Trophoblast cell (in vitro differentiated cells and primary cell): ENCODE results near the gene B3GALT5.

ENCODE experiments used
- DNase-seq, 2 donors: peaks; one replicate each; pipeline ENCODE4 v3.0.0-alpha.2; 2016
- H2AFZ ChIP-seq: 2 replicates; pipeline ENCODE4 v1.6.1; 2013; ENCODE audit warnings: low read length, moderate library complexity, mild to moderate bottlenecking; ENCODE audit not compliant: insufficient read depth, poor library complexity
- H2AK5ac ChIP-seq: 2 replicates; pipeline ENCODE4 v1.6.1; 2013; ENCODE audit warnings: mild to moderate bottlenecking, low read length
- H2BK120ac ChIP-seq: 2 replicates; pipeline ENCODE4 v1.6.1; 2013; ENCODE audit warnings: low read length, mild to moderate bottlenecking, moderate library complexity; ENCODE audit not compliant: insufficient read depth, poor library complexity
- H2BK12ac ChIP-seq: 2 replicates; pipeline ENCODE4 v1.6.1; 2013; ENCODE audit warnings: mild to moderate bottlenecking, low read length, moderate library complexity
- H2BK5ac ChIP-seq: 2 replicates; pipeline ENCODE4 v1.6.1; 2013; ENCODE audit warnings: low read length, low read depth, moderate library complexity, mild to moderate bottlenecking; ENCODE audit not compliant: poor library complexity
- H3K14ac ChIP-seq: 2 replicates; pipeline ENCODE4 v1.6.1; 2013; ENCODE audit warnings: mild to moderate bottlenecking, low read length
- H3K18ac ChIP-seq: 2 replicates; pipeline ENCODE4 v1.6.1; 2013; ENCODE audit warnings: mild to moderate bottlenecking, low read length
- H3K23ac ChIP-seq: 2 replicates; pipeline ENCODE4 v1.6.1; 2013; ENCODE audit warnings: low read length
- H3K27ac ChIP-seq: 2 replicates; pipeline ENCODE4 v1.5.1; 2013; ENCODE audit warnings: low read depth, mild to moderate bottlenecking, inconsistent platforms, low read length, moderate library complexity
- H3K27me3 ChIP-seq: 2 replicates; pipeline ENCODE4 v1.6.1; 2013; ENCODE audit warnings: inconsistent platforms, mild to moderate bottlenecking, low read length, moderate library complexity; ENCODE audit not compliant: insufficient read depth
- H3K36me3 ChIP-seq, 2 experiments: 1 replicate in 1 of 2; 2 replicates in 1 of 2; pipeline ENCODE4 v1.6.1; 2013; ENCODE audit warnings: low read length in 2 of 2, mild to moderate bottlenecking in 2 of 2, moderate library complexity in 1 of 2; ENCODE audit not compliant: insufficient read depth in 2 of 2, control insufficient read depth in 1 of 2
- H3K4ac ChIP-seq: 2 replicates; pipeline ENCODE4 v1.6.1; 2013; ENCODE audit warnings: low read depth, mild to moderate bottlenecking, low read length, moderate library complexity
- H3K4me1 ChIP-seq, 2 experiments: 1 replicate in 1 of 2; 2 replicates in 1 of 2; pipeline ENCODE4 v1.6.1; 2013; ENCODE audit warnings: low read length in 2 of 2, mild to moderate bottlenecking in 2 of 2, moderate library complexity in 1 of 2; ENCODE audit not compliant: insufficient read depth in 2 of 2, control insufficient read depth in 1 of 2
- H3K4me2 ChIP-seq: 2 replicates; pipeline ENCODE4 v1.6.1; 2013; ENCODE audit warnings: inconsistent platforms, mild to moderate bottlenecking, low read length, moderate library complexity
- H3K4me3 ChIP-seq: 2 replicates; pipeline ENCODE4 v1.5.1; 2013; ENCODE audit warnings: mild to moderate bottlenecking, low read depth, low read length, inconsistent platforms
- H3K79me1 ChIP-seq: one replicate; pipeline ENCODE4 v1.6.1; 2013; ENCODE audit warnings: low read length
- H3K79me2 ChIP-seq: 2 replicates; pipeline ENCODE4 v1.6.1; 2013; ENCODE audit warnings: low read length, mild to moderate bottlenecking; ENCODE audit not compliant: control insufficient read depth, insufficient read depth, poor library complexity
- H3K9ac ChIP-seq: 2 replicates; pipeline ENCODE4 v1.6.1; 2013; ENCODE audit warnings: mild to moderate bottlenecking, low read length
- H3K9me3 ChIP-seq: 2 replicates; pipeline ENCODE4 v1.6.1; 2013; ENCODE audit warnings: low read depth, mild to moderate bottlenecking, control low read depth, inconsistent platforms, low read length; ENCODE audit not compliant: insufficient read depth
- H4K12ac ChIP-seq: 2 replicates; pipeline ENCODE4 v1.6.1; 2013; ENCODE audit warnings: low read depth, mild to moderate bottlenecking, low read length, moderate library complexity
- H4K8ac ChIP-seq: 2 replicates; pipeline ENCODE4 v1.6.1; 2013; ENCODE audit warnings: low read depth, mild to moderate bottlenecking, low read length, moderate library complexity
- H4K91ac ChIP-seq: one replicate; pipeline ENCODE4 v1.6.1; 2013; ENCODE audit warnings: low read depth, mild to moderate bottlenecking, low read length, moderate library complexity
- whole genome bisulfite sequencing: extraction: QIAGEN DNeasy Blood & Tissue Kit; methylation state at CpG from one replicate; pipeline ENCODE4 v1.1.7; 2013; ENCODE audit warnings: missing lambda C conversion rate; ENCODE audit not compliant: insufficient read length, insufficient coverage; ENCODE audit errors: extremely low coverage; 5-methylcytosine and 5-hydroxymethylcytosine counted together

B3GALT5 gene

GRCh38 chr21:39669485-39669884 lies 56.7 kb downstream of the B3GALT5 start:
- peak overlapping the region; percentile 7 for H3K4me2 ChIP-seq
- WGBS, result no CpG with 5 or more reads among the region's 9 CpGs
- H3K4me1 ChIP-seq, result peaks cover 11 to 18% of the 10 kb centered on the region in 2 experiments
- peaks cover 2% of the 10 kb centered on the region in 2 experiments for H3K36me3 ChIP-seq
- peaks cover 7% of the 10 kb centered on the region for H3K79me1 ChIP-seq
- DNase-seq, result no peak
- no peak overlapping the region for H3K9ac ChIP-seq
- H3K14ac ChIP-seq, result no peak overlapping the region
- H3K4me3 ChIP-seq, result no peak overlapping the region
- H4K8ac ChIP-seq, result no peak overlapping the region
- no peak overlapping the region for H4K12ac ChIP-seq
- H3K9me3 ChIP-seq, result peaks cover 3% of the 10 kb centered on the region
- H3K27ac ChIP-seq, result no peak overlapping the region
- H2AK5ac ChIP-seq, result no peak overlapping the region
- no peaks in the 10 kb centered on the region for H3K79me2 ChIP-seq
- H3K4ac ChIP-seq, result no peak overlapping the region
- H2BK5ac ChIP-seq, result no peak overlapping the region
- H3K27me3 ChIP-seq, result no peaks in the 10 kb centered on the region
- H3K23ac ChIP-seq, result no peak overlapping the region
- no peak overlapping the region for H2AFZ ChIP-seq
- no peak overlapping the region for H3K18ac ChIP-seq
- peak overlapping the region; percentile 34 for H4K91ac ChIP-seq
- H2BK12ac ChIP-seq, result peak overlapping the region; percentile 21
- no peak overlapping the region for H2BK120ac ChIP-seq

- Histone ChIP-seq H2AFZ (no peak overlapping the region), H3K79me2 (no peaks in the 10 kb centered on the region), H2BK5ac (no peak overlapping the region), H3K4me3 (no peak overlapping the region), H3K79me1 (peaks cover 10% of the 10 kb centered on the region), H3K23ac (no peak overlapping the region), H3K4me1 (peaks cover 17 to 24% of the 10 kb centered on the region in 2 experiments), H3K9ac (no peak overlapping the region), H3K4me2 (peak overlapping the region; percentile 7), H4K12ac (no peak overlapping the region), H2BK12ac (peak overlapping the region; percentile 76), H3K27me3 (no peaks in the 10 kb centered on the region), H3K27ac (peak overlapping the region; percentile 35), H4K91ac (peak overlapping the region; percentile 74), H3K9me3 (peaks cover 3% of the 10 kb centered on the region), H3K4ac (no peak overlapping the region), H3K14ac (no peak overlapping the region), H4K8ac (peak overlapping the region; percentile 28), H3K18ac (no peak overlapping the region), H2AK5ac (no peak overlapping the region), H3K36me3 (peaks cover 0 to 2% of the 10 kb centered on the region in 2 experiments), H2BK120ac (no peak overlapping the region)
- WGBS, result no CpG with 5 or more reads among the region's 8 CpGs
- DNase-seq, result no peak
Observed at GRCh38 chr21:39669976-39670661, 57.4 kb downstream of the B3GALT5 start.

GRCh38 chr21:39670701-39671100 lies 58.0 kb downstream of the B3GALT5 start:
- no CpG with 5 or more reads among the region's 2 CpGs for WGBS
- DNase-seq, result no peak

GRCh38 chr21:39671986-39672385 lies 59.2 kb downstream of the B3GALT5 start:
- Histone ChIP-seq H2BK5ac (no peak overlapping the region), H3K9ac (no peak overlapping the region), H3K79me2 (no peaks in the 10 kb centered on the region), H2AK5ac (no peak overlapping the region), H2BK120ac (no peak overlapping the region), H3K4me1 (peaks cover 25 to 32% of the 10 kb centered on the region in 2 experiments), H2AFZ (no peak overlapping the region), H3K23ac (no peak overlapping the region), H3K4me2 (no peak overlapping the region), H3K36me3 (no peaks in the 10 kb centered on the region), H3K27ac (no peak overlapping the region), H3K4ac (no peak overlapping the region), H4K91ac (no peak overlapping the region), H3K4me3 (no peak overlapping the region), H3K79me1 (peaks cover 14% of the 10 kb centered on the region), H3K27me3 (no peaks in the 10 kb centered on the region), H4K12ac (no peak overlapping the region), H2BK12ac (no peak overlapping the region), H4K8ac (no peak overlapping the region), H3K18ac (no peak overlapping the region), H3K9me3 (peaks cover 3% of the 10 kb centered on the region), H3K14ac (no peak overlapping the region)
- no CpG with 5 or more reads among the region's 8 CpGs for WGBS
- DNase-seq, result no peak

More at GRCh38 chr21:39670701-39671100, 58.0 kb downstream of the B3GALT5 start:
- Histone ChIP-seq H3K4me1 (peaks cover 23 to 30% of the 10 kb centered on the region in 2 experiments), H3K79me1 (peaks cover 14% of the 10 kb centered on the region), H3K27ac (no peak overlapping the region), H3K4ac (no peak overlapping the region), H3K23ac (no peak overlapping the region), H3K4me3 (no peak overlapping the region), H3K4me2 (no peak overlapping the region), H3K27me3 (no peaks in the 10 kb centered on the region), H4K12ac (no peak overlapping the region), H2BK120ac (no peak overlapping the region), H3K9me3 (peaks cover 3% of the 10 kb centered on the region), H2AK5ac (no peak overlapping the region), H3K9ac (no peak overlapping the region), H3K14ac (no peak overlapping the region), H4K91ac (no peak overlapping the region), H3K79me2 (no peaks in the 10 kb centered on the region), H3K36me3 (no peaks in the 10 kb centered on the region), H3K18ac (no peak overlapping the region), H2BK12ac (no peak overlapping the region), H2AFZ (no peak overlapping the region), H4K8ac (no peak overlapping the region), H2BK5ac (no peak overlapping the region)
